Loucy (cell line): ENCODE data around the gene INSRR.
A peak's percentile ranks its signal among the peaks of the same experiment; 100 is the strongest.

Experiments used
- H2AFZ ChIP-seq: fragments of 200-600 bp; sonication (generic); 2 replicates; pipeline ENCODE4 v1.6.0; 2016; ENCODE audit warnings: antibody characterized with exemption, mild to moderate bottlenecking, low read length, moderate library complexity
- H3F3A ChIP-seq: fragments of 200-600 bp; 2 replicates; pipeline ENCODE4 v1.6.0; 2016; ENCODE audit warnings: antibody characterized with exemption, low read depth, mild to moderate bottlenecking
- H3K27me3 ChIP-seq: fragments of 200-600 bp; sonication (generic); 2 replicates; pipeline ENCODE4 v1.6.1; 2014; ENCODE audit warnings: low read length, mild to moderate bottlenecking; ENCODE audit not compliant: insufficient read depth, poor library complexity, severe bottlenecking
- H3K36me3 ChIP-seq: fragments of 200-600 bp; sonication (generic); 2 replicates; pipeline ENCODE4 v1.6.1; 2016; ENCODE audit warnings: low read length; ENCODE audit not compliant: insufficient read depth
- H3K4me1 ChIP-seq: fragments of 200-600 bp; sonication (generic); 2 replicates; pipeline ENCODE4 v1.5.1; 2014; ENCODE audit warnings: low read length, mild to moderate bottlenecking; ENCODE audit not compliant: insufficient read depth, poor library complexity, severe bottlenecking
- H3K4me2 ChIP-seq: fragments of 200-600 bp; sonication (generic); 2 replicates; pipeline ENCODE4 v1.6.0; 2014; ENCODE audit warnings: antibody characterized with exemption, low read length, low read depth, mild to moderate bottlenecking; ENCODE audit not compliant: poor library complexity, severe bottlenecking
- H3K4me3 ChIP-seq: fragments of 200-600 bp; sonication (generic); 2 replicates; pipeline ENCODE4 v1.5.1; 2014; ENCODE audit warnings: low read length, mild to moderate bottlenecking, mixed read lengths; ENCODE audit not compliant: poor library complexity, severe bottlenecking
- H3K79me2 ChIP-seq: fragments of 200-600 bp; sonication (generic); 2 replicates; pipeline ENCODE4 v1.6.1; 2014; ENCODE audit warnings: low read length; ENCODE audit not compliant: insufficient read depth
- H3K9ac ChIP-seq: fragments of 200-600 bp; sonication (generic); 2 replicates; pipeline ENCODE4 v1.6.0; 2014; ENCODE audit warnings: mild to moderate bottlenecking, low read depth, low read length, moderate library complexity; ENCODE audit not compliant: poor library complexity, severe bottlenecking
- H3K9me2 ChIP-seq: fragments of 200-600 bp; sonication (generic); replicated peaks from 2 replicates; pipeline ENCODE4 v1.6.1; 2016; ENCODE audit warnings: low read depth, low read length, mixed read lengths
- H3K9me3 ChIP-seq: fragments of 200-600 bp; sonication (generic); 2 replicates; pipeline ENCODE4 v1.6.1; 2014; ENCODE audit warnings: mild to moderate bottlenecking, antibody characterized with exemption, low read length, low read depth; ENCODE audit not compliant: insufficient read depth
- H4K20me1 ChIP-seq: fragments of 200-600 bp; sonication (generic); 2 replicates; pipeline ENCODE4 v1.6.0; 2014; ENCODE audit warnings: antibody characterized with exemption, low read length, mild to moderate bottlenecking; ENCODE audit not compliant: insufficient read depth, poor library complexity, severe bottlenecking
- EZH2phosphoT487 ChIP-seq: fragments of 200-600 bp; IDR thresholded peaks from 2 replicates; pipeline ENCODE4 v1.6.1; 2018; ENCODE audit warnings: antibody characterized with exemption, mild to moderate bottlenecking, moderate library complexity, borderline replicate concordance
- TF ChIP-seq, protein P1 (sequence below): fragments of 200-600 bp; sonication (generic); conservative IDR thresholded peaks from 2 replicates; pipeline ENCODE4 v1.5.1; 2014; ENCODE audit warnings: mild to moderate bottlenecking, antibody characterized with exemption, low read length

The INSRR gene

DNA sequence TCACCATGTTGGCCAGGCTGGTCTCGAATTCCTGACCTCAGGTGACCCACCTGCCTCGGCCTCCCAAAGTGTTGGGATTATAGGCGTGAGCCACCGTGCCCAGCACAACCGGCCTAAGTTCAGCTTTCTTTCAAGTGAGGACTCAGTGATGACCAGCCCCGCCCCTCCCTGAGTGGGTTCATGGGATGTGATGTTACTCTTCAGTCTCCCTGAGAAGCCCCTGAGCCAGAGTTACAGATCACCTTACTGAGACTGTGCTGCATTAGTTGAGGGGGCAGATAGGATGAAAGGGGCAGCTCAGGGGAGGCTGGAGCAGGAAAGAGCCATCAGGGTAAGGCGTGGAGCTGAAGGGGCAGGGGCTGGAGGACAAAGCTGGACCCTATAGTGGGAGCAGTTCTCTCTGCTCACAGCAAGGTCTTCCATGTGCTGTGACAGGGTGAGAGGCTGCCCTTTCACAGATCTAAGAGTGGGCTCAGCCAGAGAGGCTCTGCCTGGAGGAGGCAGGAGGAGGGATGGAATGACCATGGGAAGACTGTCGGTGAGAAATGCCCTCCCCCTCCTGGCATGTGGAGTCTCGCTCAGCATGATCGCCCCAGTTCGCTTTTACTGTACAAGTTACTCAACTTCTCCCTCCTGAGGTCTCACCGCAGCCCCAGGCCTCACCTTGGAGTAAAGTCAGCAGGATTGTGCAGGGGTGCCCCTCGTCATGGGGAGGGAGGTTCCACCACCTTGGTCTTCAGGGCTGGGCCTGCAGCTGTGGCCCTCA lies 55.6 kb downstream of the INSRR start:
- H3K9me3 ChIP-seq = no peaks in the 10 kb centered on the region
- H3K9ac ChIP-seq = no peak overlapping the region
- H3K4me1 ChIP-seq = peaks cover 11% of the 10 kb centered on the region
- H3K27me3 ChIP-seq = no peaks in the 10 kb centered on the region
- no peaks in the 10 kb centered on the region for H4K20me1 ChIP-seq
- H3K9me2 ChIP-seq = no peaks in the 10 kb centered on the region
- H3K4me2 ChIP-seq = no peak overlapping the region
- H3K36me3 ChIP-seq = peaks cover 42% of the 10 kb centered on the region
- no peak for TF ChIP-seq EZH2phosphoT487
- TF ChIP-seq, protein P1, sequence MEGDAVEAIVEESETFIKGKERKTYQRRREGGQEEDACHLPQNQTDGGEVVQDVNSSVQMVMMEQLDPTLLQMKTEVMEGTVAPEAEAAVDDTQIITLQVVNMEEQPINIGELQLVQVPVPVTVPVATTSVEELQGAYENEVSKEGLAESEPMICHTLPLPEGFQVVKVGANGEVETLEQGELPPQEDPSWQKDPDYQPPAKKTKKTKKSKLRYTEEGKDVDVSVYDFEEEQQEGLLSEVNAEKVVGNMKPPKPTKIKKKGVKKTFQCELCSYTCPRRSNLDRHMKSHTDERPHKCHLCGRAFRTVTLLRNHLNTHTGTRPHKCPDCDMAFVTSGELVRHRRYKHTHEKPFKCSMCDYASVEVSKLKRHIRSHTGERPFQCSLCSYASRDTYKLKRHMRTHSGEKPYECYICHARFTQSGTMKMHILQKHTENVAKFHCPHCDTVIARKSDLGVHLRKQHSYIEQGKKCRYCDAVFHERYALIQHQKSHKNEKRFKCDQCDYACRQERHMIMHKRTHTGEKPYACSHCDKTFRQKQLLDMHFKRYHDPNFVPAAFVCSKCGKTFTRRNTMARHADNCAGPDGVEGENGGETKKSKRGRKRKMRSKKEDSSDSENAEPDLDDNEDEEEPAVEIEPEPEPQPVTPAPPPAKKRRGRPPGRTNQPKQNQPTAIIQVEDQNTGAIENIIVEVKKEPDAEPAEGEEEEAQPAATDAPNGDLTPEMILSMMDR = no peak
- no peaks in the 10 kb centered on the region for H3F3A ChIP-seq
- H3K79me2 ChIP-seq = no peaks in the 10 kb centered on the region
- H3K4me3 ChIP-seq = no peak overlapping the region
- H2AFZ ChIP-seq = no peak overlapping the region

GRCh38 chr1:156802421-156802935 lies 56.4 kb downstream of the INSRR start:
- peaks cover 50% of the 10 kb centered on the region for H3K36me3 ChIP-seq
- TF ChIP-seq, protein P1 = no peak
- no peak for TF ChIP-seq EZH2phosphoT487
- no peak overlapping the region for H3K9ac ChIP-seq

GRCh38 chr1:156801409-156802121 lies 57.4 kb downstream of the INSRR start:
- H3K9ac ChIP-seq = no peak overlapping the region
- H3K4me1 ChIP-seq = peaks cover 5% of the 10 kb centered on the region
- H2AFZ ChIP-seq = no peak overlapping the region
- H3F3A ChIP-seq = no peaks in the 10 kb centered on the region
- no peaks in the 10 kb centered on the region for H3K9me3 ChIP-seq
- H4K20me1 ChIP-seq = no peaks in the 10 kb centered on the region
- H3K9me2 ChIP-seq = no peaks in the 10 kb centered on the region
- no peak overlapping the region for H3K4me2 ChIP-seq
- no peak overlapping the region for H3K4me3 ChIP-seq
- TF ChIP-seq, protein P1 = peak; percentile 42
- TF ChIP-seq EZH2phosphoT487 = no peak
- H3K79me2 ChIP-seq = no peaks in the 10 kb centered on the region
- H3K36me3 ChIP-seq = peaks cover 59% of the 10 kb centered on the region
- H3K27me3 ChIP-seq = no peaks in the 10 kb centered on the region

More at GRCh38 chr1:156802421-156802935, 56.4 kb downstream of the INSRR start:
- Histone ChIP-seq H3K9me3 (no peaks in the 10 kb centered on the region), H3K27me3 (no peaks in the 10 kb centered on the region), H3K9me2 (no peaks in the 10 kb centered on the region), H3K4me2 (no peak overlapping the region), H3K4me1 (peaks cover 5% of the 10 kb centered on the region), H3F3A (no peaks in the 10 kb centered on the region), H4K20me1 (no peaks in the 10 kb centered on the region), H2AFZ (no peak overlapping the region), H3K79me2 (no peaks in the 10 kb centered on the region), H3K4me3 (no peak overlapping the region)
